Type B pancreatic cell (in vitro differentiated cells): ENCODE data around the gene BMPR2. TPM values are rescaled to one million over a fixed set of nuclear protein-coding genes. Genes with fewer than 3 reads are reported as not detected.
"Not testable (repeated sequence)": the region's sequence is repeated elsewhere in the genome, so short reads cannot be mapped to it uniquely, and the experiment has no call there.

Experiments used
- DNase-seq: peaks from one replicate; pipeline ENCODE4 v3.0.0; 2021; ENCODE audit warnings: mixed read lengths; ENCODE audit not compliant: unreplicated experiment; ENCODE audit errors: extremely low spot score
- H3K27ac Mint-ChIP-seq: 2 replicates; pipeline ENCODE4 v1.8.0; 2021; ENCODE audit warnings: mild to moderate bottlenecking, mixed read lengths
- H3K27me3 Mint-ChIP-seq: 2 replicates; pipeline ENCODE4 v1.8.0; 2021; ENCODE audit warnings: mixed read lengths
- H3K36me3 Mint-ChIP-seq: 2 replicates; pipeline ENCODE4 v1.8.0; 2021; ENCODE audit warnings: mixed read lengths
- H3K4me1 Mint-ChIP-seq: one replicate; pipeline ENCODE4 v1.8.0; 2021; ENCODE audit warnings: mixed read lengths; ENCODE audit not compliant: unreplicated experiment
- H3K4me3 Mint-ChIP-seq: 2 replicates; pipeline ENCODE4 v1.8.0; 2021; ENCODE audit warnings: mild to moderate bottlenecking, mixed read lengths
- H3K9me3 Mint-ChIP-seq: 2 replicates; pipeline ENCODE4 v1.8.0; 2021; ENCODE audit warnings: mixed read lengths
- total RNA-seq: library from RNA; stranded (reverse); gene quantifications from 2 replicates; pipeline ENCODE4 v1.2.1, GENCODE V29; 2021; ENCODE audit warnings: low replicate concordance
- TF ChIP-seq, protein P1 (sequence below): fragments of 200-600 bp; sonication (generic); conservative IDR thresholded peaks from 2 replicates; pipeline ENCODE4 v1.5.0; 2021; ENCODE audit warnings: antibody characterized with exemption, mild to moderate bottlenecking

BMPR2 gene
- total RNA-seq, 1 donor from 2014 or later: 34.8 TPM

- Mint-ChIP-seq H3K4me3 (no peak overlapping the region), H3K4me1 (no peaks in the 10 kb centered on the region), H3K36me3 (peaks cover 9% of the 10 kb centered on the region)
Observed at GRCh38 chr2:202545931-202546330, 169.8 kb downstream of the BMPR2 start.

GRCh38 chr2:202546499-202547141 is 170.5 kb downstream of the BMPR2 start:
- not testable (repeated sequence) for H3K4me1 Mint-ChIP-seq, H3K36me3 Mint-ChIP-seq, H3K27me3 Mint-ChIP-seq, H3K27ac Mint-ChIP-seq, H3K9me3 Mint-ChIP-seq, DNase-seq, H3K4me3 Mint-ChIP-seq

More at GRCh38 chr2:202545931-202546330, 169.8 kb downstream of the BMPR2 start:
- Mint-ChIP-seq H3K9me3 (no peaks in the 10 kb centered on the region), H3K27me3 (no peaks in the 10 kb centered on the region), H3K27ac (no peak overlapping the region)
- TF ChIP-seq, protein P1, sequence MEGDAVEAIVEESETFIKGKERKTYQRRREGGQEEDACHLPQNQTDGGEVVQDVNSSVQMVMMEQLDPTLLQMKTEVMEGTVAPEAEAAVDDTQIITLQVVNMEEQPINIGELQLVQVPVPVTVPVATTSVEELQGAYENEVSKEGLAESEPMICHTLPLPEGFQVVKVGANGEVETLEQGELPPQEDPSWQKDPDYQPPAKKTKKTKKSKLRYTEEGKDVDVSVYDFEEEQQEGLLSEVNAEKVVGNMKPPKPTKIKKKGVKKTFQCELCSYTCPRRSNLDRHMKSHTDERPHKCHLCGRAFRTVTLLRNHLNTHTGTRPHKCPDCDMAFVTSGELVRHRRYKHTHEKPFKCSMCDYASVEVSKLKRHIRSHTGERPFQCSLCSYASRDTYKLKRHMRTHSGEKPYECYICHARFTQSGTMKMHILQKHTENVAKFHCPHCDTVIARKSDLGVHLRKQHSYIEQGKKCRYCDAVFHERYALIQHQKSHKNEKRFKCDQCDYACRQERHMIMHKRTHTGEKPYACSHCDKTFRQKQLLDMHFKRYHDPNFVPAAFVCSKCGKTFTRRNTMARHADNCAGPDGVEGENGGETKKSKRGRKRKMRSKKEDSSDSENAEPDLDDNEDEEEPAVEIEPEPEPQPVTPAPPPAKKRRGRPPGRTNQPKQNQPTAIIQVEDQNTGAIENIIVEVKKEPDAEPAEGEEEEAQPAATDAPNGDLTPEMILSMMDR: no peak
- DNase-seq: no peak

GRCh38 chr2:202548240-202548639 is 172.1 kb downstream of the BMPR2 start:
- no peaks in the 10 kb centered on the region for H3K4me1 Mint-ChIP-seq

DNA sequence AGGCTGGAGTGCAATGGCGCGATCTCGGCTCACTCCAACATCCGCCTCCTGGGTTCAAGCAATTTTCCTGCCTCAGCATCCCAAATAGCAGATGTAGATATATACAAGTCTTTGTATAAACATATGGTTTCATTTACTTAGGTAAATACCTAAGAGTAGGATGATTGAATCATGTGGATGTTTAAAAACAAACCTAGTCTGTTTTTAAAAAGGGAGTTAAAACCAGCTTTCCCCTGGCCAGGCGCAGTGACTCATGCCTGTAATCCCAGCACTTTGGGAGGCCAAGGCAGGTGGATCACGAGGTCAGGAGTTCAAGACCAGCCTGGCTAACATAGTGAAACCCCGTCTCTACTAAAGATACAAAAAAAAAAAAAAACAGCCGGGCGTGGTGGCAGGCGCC is 174.9 kb downstream of the BMPR2 start:
- H3K4me3 Mint-ChIP-seq, H3K27me3 Mint-ChIP-seq, H3K27ac Mint-ChIP-seq, H3K4me1 Mint-ChIP-seq, H3K9me3 Mint-ChIP-seq, DNase-seq: not testable (repeated sequence)
- H3K36me3 Mint-ChIP-seq: peaks cover 26% of the 10 kb centered on the region

More at GRCh38 chr2:202548240-202548639, 172.1 kb downstream of the BMPR2 start:
- no peak for DNase-seq
- no peak overlapping the region for H3K4me3 Mint-ChIP-seq
- no peaks in the 10 kb centered on the region for H3K9me3 Mint-ChIP-seq
- no peaks in the 10 kb centered on the region for H3K27me3 Mint-ChIP-seq
- peaks cover 12% of the 10 kb centered on the region for H3K36me3 Mint-ChIP-seq
- TF ChIP-seq, protein P1: no peak
- H3K27ac Mint-ChIP-seq: no peak overlapping the region

DNA sequence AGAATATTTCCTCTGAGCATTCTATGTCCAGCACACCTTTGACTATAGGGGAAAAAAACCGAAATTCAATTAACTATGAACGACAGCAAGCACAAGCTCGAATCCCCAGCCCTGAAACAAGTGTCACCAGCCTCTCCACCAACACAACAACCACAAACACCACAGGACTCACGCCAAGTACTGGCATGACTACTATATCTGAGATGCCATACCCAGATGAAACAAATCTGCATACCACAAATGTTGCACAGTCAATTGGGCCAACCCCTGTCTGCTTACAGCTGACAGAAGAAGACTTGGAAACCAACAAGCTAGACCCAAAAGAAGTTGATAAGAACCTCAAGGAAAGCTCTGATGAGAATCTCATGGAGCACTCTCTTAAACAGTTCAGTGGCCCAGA is 179.2 kb downstream of the BMPR2 start:
- no peak overlapping the region for H3K4me3 Mint-ChIP-seq
- no peaks in the 10 kb centered on the region for H3K4me1 Mint-ChIP-seq
- H3K36me3 Mint-ChIP-seq: peaks cover 25% of the 10 kb centered on the region
- TF ChIP-seq, protein P1: no peak
- no peaks in the 10 kb centered on the region for H3K27me3 Mint-ChIP-seq
- H3K27ac Mint-ChIP-seq: no peak overlapping the region
- H3K9me3 Mint-ChIP-seq: no peaks in the 10 kb centered on the region
- DNase-seq: no peak

- Mint-ChIP-seq H3K4me1 (no peaks in the 10 kb centered on the region), H3K36me3 (peaks cover 17% of the 10 kb centered on the region), H3K9me3 (no peaks in the 10 kb centered on the region), H3K27ac (no peak overlapping the region), H3K27me3 (no peaks in the 10 kb centered on the region), H3K4me3 (no peak overlapping the region)
- no peak for DNase-seq
- TF ChIP-seq, protein P1: no peak
Observed at GRCh38 chr2:202560200-202560599, 184.1 kb downstream of the BMPR2 start.
